HG03442 (cell line): ENCODE results near the gene TRPM2.

Experiments
- ATAC-seq: cut with Tn5 transposase; IDR thresholded peaks from one replicate; pipeline ENCODE4 v1.9.1; 2021; ENCODE audit warnings: mild to moderate bottlenecking, moderate library complexity; ENCODE audit not compliant: unreplicated experiment

The TRPM2 gene

DNA sequence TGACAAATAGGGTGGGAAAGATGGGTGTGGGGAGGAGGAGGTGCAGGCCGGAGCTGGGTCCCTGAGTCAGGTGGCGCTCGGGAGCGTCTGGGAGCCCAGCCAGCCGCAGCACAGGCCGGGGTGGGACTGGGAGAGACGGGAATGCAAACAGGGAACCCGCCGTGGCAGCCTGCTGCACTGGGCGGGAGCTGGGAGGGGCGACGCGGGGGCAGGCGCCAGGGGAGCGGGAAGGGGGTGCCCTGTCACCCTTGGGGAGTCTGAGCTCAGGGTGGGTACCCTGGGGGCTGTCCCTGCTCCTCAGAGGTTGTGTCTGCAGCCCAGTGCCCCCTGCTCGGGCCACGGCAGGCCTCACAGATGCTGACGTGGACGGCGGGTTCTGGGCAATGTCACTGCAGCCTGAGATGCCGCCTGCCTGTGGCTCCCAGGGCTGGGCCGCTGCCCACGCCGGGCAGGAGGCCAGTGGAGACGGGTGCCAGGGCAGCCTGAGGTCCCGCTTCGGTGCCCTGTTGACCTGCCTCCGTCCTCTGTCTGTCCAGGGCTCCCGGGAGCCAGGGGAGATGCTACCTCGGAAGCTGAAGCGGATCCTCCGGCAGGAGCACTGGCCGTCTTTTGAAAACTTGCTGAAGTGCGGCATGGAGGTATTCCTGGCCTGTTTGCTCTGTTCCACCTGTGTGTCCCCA is 85.2 kb downstream of the TRPM2 start:
- no peak for ATAC-seq

DNA sequence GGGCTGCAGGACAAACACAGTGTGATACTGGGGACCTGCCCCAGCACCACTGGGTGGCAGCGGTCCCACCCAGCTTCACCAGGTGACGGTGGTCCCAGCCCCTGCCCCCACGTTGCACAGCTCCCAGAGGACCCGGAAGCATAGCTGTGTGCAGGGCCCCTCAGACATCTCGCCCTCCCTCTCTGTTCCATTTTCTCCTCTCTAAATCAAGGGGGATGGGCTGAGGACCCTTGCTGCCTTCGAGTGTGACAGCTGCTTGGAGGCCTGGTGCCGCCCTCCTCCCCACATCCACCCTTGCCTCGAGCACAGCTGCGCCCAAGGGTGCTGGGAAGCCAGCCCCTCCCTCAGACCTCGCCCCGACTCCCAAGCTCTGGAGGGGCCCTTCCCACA is 85.8 kb downstream of the TRPM2 start:
- no peak for ATAC-seq

GRCh38 chr21:44440241-44441040 is 87.0 kb downstream of the TRPM2 start:
- no peak for ATAC-seq

GRCh38 chr21:44441041-44441400 is 87.6 kb downstream of the TRPM2 start:
- no peak for ATAC-seq

- no peak for ATAC-seq
Observed at GRCh38 chr21:44441581-44442265, 88.3 kb downstream of the TRPM2 start.

GRCh38 chr21:44442266-44443125 is 89.1 kb downstream of the TRPM2 start:
- ATAC-seq, result no peak

GRCh38 chr21:44443291-44443890 is 90.0 kb downstream of the TRPM2 start:
- ATAC-seq, result no peak

DNA sequence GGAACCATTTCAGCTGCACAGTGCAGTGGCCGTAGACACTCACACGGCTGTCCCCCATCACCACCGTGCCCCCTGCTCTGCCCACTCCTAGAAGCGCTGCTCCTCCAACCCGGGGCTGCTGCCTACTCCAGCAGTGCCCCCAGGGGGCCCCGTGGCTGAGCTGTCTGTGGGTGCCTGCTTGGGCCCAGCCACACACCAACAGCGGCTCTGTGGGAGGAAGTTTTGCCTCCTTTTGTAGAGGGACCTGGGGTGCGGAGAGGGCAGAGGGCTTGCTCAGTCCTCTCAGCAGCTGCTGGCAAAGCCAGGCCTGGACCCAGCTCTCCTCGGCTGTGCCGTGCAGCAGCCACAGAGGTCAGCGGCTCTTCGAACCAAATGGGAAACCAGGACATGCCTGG is 90.5 kb downstream of the TRPM2 start:
- ATAC-seq, result no peak

GRCh38 chr21:44444286-44444931 is 91.0 kb downstream of the TRPM2 start:
- ATAC-seq, result no peak

DNA sequence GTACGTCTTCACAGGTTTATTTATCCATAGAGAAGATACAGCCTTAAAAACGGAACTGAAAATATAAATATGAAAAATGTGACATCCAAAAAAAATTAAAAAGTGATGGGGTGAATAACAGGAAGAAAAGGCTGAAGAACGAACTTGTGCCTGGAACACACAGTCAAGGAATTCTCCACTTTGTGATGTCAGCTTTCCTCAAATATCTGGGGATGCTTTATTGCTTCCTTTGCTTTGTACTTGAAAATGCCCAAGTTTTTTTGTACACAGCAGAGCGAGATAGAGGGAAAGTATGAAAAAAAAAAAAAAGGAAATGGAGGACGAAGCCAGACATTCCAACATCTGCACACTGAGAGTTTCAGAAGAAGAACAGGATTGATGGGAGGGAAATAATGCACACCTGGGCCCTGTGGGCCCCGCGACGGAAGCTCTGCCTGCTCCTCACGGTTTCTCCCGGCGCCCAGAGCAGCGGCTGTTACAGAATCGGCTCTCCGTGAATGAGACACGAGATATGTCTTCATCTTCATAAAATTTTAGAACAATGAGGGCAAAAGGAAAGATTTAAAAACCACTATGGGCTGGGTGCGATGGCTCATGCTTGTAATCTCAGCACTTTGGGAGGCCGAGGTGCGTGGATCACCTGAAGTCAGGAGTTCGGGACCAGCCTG is 91.9 kb downstream of the TRPM2 start:
- no peak for ATAC-seq

- ATAC-seq, result no peak
Observed at GRCh38 chr21:44448651-44449131, 95.3 kb downstream of the TRPM2 start.

- no peak for ATAC-seq
Observed at GRCh38 chr21:44449473-44450363, 96.3 kb downstream of the TRPM2 start.

GRCh38 chr21:44450402-44450801 is 97.0 kb downstream of the TRPM2 start:
- ATAC-seq, result no peak

- no peak for ATAC-seq
Observed at GRCh38 chr21:44450999-44451398, 97.6 kb downstream of the TRPM2 start.

GRCh38 chr21:44453120-44453519 is 99.7 kb downstream of the TRPM2 start:
- ATAC-seq, result no peak

DNA sequence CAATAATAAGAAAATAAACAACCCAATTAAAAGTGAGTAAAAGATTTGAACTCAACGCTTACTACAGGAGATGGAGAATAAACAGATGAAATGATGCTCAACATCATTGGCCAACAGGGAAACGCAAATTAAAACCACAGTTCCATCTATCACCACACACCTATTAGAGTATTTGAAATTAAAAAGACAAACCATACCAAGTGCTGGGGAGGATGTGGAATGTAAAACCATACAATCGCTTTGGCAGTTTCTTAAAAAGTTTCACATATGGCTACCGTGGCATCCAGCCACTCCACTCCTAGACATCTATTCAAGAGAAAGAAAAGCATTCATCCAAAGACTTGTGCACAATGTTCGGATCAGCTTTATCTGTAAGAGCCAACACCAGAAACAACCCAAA is 100.6 kb downstream of the TRPM2 start:
- ATAC-seq, result no peak

DNA sequence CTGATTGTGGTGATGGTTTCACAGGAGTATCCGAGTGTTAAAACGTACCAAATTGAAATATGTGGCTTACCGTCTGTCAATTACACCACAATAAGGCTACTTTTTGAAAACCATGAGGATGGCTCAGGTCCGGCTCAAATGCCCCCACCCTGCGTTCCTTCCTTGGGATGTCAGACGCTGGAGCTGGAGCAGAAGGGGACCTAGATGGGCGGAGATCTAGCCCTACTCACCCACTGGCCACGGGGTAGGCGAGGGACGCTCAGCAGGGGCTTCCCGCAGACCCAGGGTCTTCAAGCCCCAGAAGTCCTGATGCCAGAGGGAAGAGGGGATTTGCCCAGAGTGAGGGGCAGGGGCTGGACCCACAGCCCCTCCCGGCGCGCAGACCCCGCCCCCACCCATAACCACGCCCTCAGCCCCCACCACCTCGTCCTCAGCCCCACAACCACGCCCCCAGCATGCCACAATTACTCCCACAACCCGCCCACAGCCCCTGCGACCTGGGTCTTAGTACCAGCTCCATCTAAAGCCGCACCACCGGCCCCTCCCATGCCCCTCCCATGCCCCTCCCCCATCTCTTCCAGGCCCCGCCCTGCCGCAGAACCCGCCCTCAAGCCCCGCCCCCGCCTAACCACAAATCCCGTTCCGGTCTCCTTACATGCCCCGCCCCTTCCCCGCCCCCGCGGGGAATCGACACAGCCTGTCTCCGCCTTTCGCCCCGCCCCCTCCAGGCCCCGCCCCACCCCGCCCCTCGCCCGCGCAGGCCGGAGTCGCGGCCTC is 101.5 kb downstream of the TRPM2 start, which contains the start of gene LRRC3:
Gene LRRC3, plus strand, starts transcription at position 764 of the 777 bp plus-strand sequence. CDS start 1,135 bp downstream, outside the sequence.
- ATAC-seq, result no peak
